ENCODE results near the gene HOXA11. TPM values are rescaled to one million over a fixed set of nuclear protein-coding genes. Genes with fewer than 3 reads are reported as not detected.

Gene HOXA11
- total RNA-seq, 1 donor from 2014 or later: not detected

DNA sequence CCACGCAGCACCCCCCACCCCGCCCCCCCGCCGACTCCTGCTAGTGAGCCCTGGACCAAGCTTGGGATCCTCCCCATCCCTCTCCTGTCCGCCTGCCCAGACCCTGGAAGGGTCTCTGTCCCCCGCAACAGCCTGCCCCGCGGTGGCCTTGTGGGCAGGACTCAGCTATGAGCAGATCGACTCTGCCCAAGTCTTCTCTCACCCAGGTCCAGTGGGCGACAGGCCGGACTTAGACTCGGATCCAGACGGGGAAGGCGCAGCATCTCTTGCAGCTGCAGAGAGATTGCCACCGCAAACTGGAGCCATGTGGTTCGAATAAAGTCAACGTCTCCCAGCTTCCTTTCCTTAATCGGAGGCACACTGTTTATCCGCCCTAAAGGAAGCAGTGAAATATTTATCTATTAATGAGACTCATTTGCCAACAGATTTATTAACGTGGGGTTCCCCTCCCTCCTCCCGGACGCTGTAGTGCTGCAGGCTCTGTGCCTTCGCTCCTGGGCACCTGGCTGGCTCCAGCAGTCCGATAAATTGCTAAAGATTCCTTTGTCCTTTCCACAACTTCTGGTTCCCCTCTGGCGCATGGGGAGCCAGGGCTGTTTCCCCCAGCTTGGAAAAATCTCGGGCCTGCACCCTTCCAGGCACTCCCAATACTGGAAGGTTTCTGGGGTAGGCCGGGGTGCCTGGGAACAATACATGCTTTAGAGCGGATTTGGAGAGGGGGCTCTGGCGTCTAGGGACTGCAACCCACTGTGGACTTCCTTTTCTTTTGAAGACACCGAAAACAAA, 27.9 kb downstream of the HOXA11 start:
- Mint-ChIP-seq H3K9me3 (no peaks in the 10 kb centered on the region), H3K27ac (peak overlapping the region; percentile 81), H3K27me3 (ENCODE audit: insufficient read depth) (peaks cover 80% of the 10 kb centered on the region), H3K36me3 (ENCODE audit: low read depth) (no peaks in the 10 kb centered on the region), H3K4me3 (no peak overlapping the region), H3K4me1 (ENCODE audit: low read depth) (peaks cover 17% of the 10 kb centered on the region)
- intact Hi-C loops (cut with micrococcal nuclease): loop anchor here (2.0 kb wide), 1 partner anchor 16 kb away; no protein-coding TSS in a partner anchor
- no peak for DNase-seq (ENCODE audit: low spot score)

- Mint-ChIP-seq H3K9me3 (no peaks in the 10 kb centered on the region), H3K27ac (peak within 1 kb of the TSS; percentile 81), H3K27me3 (ENCODE audit: insufficient read depth) (peaks cover 80% of the 10 kb centered on the region), H3K36me3 (ENCODE audit: low read depth) (no peaks in the 10 kb centered on the region), H3K4me1 (ENCODE audit: low read depth) (peaks cover 20% of the 10 kb centered on the region), H3K4me3 (peak within 1 kb of the TSS; percentile 54)
- intact Hi-C loops (cut with micrococcal nuclease): loop anchor here (2.0 kb wide), 1 partner anchor 16 kb away; no protein-coding TSS in a partner anchor
- DNase-seq (ENCODE audit: low spot score): no peak
Measured at GRCh38 chr7:27156508-27156898, 28.5 kb downstream of the HOXA11 start, which contains the start of gene HOXA7. TSS of gene HOXA7 (minus strand) at chr7:27156675. CDS start at chr7:27156545, 130 bp downstream.

- Mint-ChIP-seq H3K9me3 (no peaks in the 10 kb centered on the region), H3K27me3 (ENCODE audit: insufficient read depth) (peaks cover 81% of the 10 kb centered on the region), H3K4me3 (no peak overlapping the region), H3K27ac (no peak overlapping the region), H3K36me3 (ENCODE audit: low read depth) (no peaks in the 10 kb centered on the region), H3K4me1 (ENCODE audit: low read depth) (peaks cover 26% of the 10 kb centered on the region)
- no peak for DNase-seq (ENCODE audit: low spot score)
- intact Hi-C loops (cut with micrococcal nuclease): loop anchor here (2.0 kb wide), 1 partner anchor 17 kb away; no protein-coding TSS in a partner anchor
Measured at GRCh38 chr7:27155816-27156507, 29.1 kb downstream of the HOXA11 start.

DNA sequence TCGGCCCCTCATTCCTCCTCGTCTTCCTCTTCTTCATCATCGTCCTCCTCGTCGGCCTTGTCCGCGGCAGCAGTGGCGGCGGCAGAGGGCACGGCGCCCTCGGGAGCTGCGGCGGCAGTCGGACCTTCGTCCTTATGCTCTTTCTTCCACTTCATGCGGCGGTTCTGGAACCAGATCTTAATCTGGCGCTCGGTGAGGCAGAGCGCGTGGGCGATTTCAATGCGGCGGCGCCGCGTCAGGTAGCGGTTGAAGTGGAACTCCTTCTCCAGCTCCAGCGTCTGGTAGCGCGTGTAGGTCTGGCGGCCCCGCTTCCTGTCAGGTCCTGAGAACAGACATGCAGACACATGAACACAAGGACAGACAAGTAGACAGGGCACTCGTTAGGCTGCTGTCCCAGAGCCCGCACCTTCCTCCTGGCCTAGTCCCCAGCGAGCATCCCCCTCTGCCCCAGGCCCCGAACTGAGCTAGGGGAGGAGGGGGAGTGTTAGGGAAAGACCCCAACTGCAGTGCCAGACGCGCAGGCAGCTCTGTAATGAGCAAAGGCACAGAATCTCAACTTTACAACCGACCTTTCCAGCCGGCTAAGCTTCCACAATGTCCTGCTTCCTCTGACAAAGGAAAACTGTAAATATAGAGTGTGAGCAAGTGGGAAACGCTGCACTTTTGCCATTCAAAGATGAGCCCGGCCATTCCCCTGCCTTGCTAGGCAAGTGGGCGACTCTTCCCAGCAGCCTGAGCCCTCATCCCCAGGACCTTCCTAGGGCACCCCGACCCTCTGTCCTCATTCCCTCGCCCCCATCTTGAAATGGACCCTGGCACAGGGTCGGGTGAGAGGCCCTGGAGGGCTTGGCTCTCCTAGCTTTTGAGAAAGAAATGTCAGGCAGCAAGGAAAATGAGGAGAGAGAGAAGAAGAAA, 29.9 kb downstream of the HOXA11 start:
- peak overlapping the region; percentile 68 for H3K27ac Mint-ChIP-seq

GRCh38 chr7:27154369-27154768, 30.7 kb downstream of the HOXA11 start:
- DNase-seq (ENCODE audit: low spot score): no peak
- H3K4me3 Mint-ChIP-seq: no peak overlapping the region
- no peaks in the 10 kb centered on the region for H3K9me3 Mint-ChIP-seq
- intact Hi-C loops (cut with micrococcal nuclease): loop anchor here (5.0 kb wide), 1 partner anchor 57 kb away; the partner anchor contains the start of gene HOXA1
- H3K27ac Mint-ChIP-seq: no peak overlapping the region
- peaks cover 85% of the 10 kb centered on the region for H3K27me3 Mint-ChIP-seq (ENCODE audit: insufficient read depth)
- no peaks in the 10 kb centered on the region for H3K36me3 Mint-ChIP-seq (ENCODE audit: low read depth)
- H3K4me1 Mint-ChIP-seq (ENCODE audit: low read depth): peaks cover 18% of the 10 kb centered on the region

More for the DNA sequence above, 29.9 kb downstream of the HOXA11 start:
- Mint-ChIP-seq H3K27me3 (ENCODE audit: insufficient read depth) (peaks cover 84% of the 10 kb centered on the region), H3K4me1 (ENCODE audit: low read depth) (peaks cover 25% of the 10 kb centered on the region), H3K4me3 (peak overlapping the region; percentile 54), H3K9me3 (no peaks in the 10 kb centered on the region), H3K36me3 (ENCODE audit: low read depth) (no peaks in the 10 kb centered on the region)
- no peak for DNase-seq (ENCODE audit: low spot score)
- intact Hi-C loops (cut with micrococcal nuclease): loop anchor here (5.0 kb wide), 1 partner anchor 58 kb away; the partner anchor contains the start of gene HOXA1

DNA sequence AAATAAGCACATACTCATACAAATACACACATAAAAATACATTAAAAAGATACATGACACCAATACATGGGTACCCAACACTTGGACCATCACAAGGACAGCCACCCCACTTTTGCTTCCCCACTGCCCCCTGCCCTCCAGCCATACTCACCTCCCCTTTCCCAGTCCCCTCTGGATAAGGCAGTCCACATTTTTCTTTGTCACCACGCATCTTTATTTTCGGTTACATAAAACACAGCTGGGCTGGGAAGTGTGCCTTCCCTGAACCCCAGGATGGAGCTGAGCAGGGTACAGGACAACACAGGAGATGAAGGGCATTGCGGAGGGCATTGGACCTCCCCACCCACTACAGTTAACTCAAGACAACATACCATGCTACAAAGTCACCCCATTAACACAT, 31.5 kb downstream of the HOXA11 start:
- no peak for DNase-seq (ENCODE audit: low spot score)
- Mint-ChIP-seq H3K4me1 (ENCODE audit: low read depth) (peaks cover 18% of the 10 kb centered on the region), H3K27me3 (ENCODE audit: insufficient read depth) (peaks cover 85% of the 10 kb centered on the region), H3K4me3 (no peak overlapping the region), H3K9me3 (no peaks in the 10 kb centered on the region), H3K27ac (no peak overlapping the region), H3K36me3 (ENCODE audit: low read depth) (no peaks in the 10 kb centered on the region)
- intact Hi-C loops (cut with micrococcal nuclease): loop anchor here (1.0 to 5.0 kb wide), 2 partner anchors 8 to 56 kb away; partner anchors contain the start of gene HOXA1

- no peak for DNase-seq (ENCODE audit: low spot score)
- H3K4me3 Mint-ChIP-seq: no peak overlapping the region
- H3K27ac Mint-ChIP-seq: no peak overlapping the region
- peaks cover 86% of the 10 kb centered on the region for H3K27me3 Mint-ChIP-seq (ENCODE audit: insufficient read depth)
- H3K36me3 Mint-ChIP-seq (ENCODE audit: low read depth): no peaks in the 10 kb centered on the region
- no peaks in the 10 kb centered on the region for H3K9me3 Mint-ChIP-seq
- intact Hi-C loops (cut with micrococcal nuclease): loop anchor here (1.0 to 5.0 kb wide), 3 partner anchors 8 to 56 kb away; partner anchors contain the start of genes HOXA1 and HOXA11
- peaks cover 18% of the 10 kb centered on the region for H3K4me1 Mint-ChIP-seq (ENCODE audit: low read depth)
Measured at GRCh38 chr7:27152816-27153442, 32.1 kb downstream of the HOXA11 start.

DNA sequence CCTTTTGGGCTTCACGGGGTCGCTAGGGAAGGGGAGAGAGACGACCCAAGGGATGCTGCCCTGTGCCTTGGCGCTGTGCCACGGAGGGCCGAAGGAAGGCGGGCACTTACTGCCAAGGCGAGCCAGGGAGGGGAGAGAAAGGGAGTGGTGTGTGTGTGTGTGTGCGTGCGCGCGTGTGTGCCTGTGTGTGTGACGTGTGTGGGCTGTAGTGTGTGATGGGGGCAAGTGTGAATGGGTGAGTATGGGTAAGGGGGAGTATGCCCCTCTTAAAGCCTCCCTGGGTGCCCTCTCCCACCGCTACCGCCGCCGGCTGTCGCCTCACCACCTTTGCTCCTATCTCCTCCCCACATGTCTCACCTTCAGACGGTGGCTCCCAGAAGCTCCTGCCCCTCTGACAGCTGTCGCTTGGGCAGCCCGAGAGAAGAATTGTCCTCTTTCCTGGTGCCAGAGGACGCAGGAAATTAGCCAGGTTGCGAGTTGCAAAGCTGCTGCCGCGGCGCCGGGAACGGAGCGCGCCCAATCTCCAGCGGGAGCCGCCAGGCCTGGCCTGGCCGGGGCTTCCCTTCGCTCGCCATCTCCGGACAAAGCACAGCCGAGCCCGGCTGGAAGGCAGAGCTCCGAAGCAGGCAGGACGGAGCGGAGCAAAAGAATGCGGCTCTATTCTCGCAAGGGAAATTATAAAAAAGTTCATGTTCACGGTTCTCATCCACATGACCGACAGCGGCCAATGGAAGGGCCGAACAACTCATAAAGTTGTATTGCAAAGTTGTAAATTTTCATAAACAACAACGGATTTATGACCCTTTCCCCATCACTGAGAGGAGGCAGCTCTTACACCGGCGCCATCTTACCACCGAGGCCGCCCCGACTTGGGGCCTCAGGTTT, 32.9 kb downstream of the HOXA11 start, which contains the start of gene HOXA3:
HOXA3 (minus strand) TSS at position 653 of the 885 bp plus-strand sequence. CDS start 41,943 bp downstream, outside the sequence.
- H3K27ac Mint-ChIP-seq: peak within 1 kb of the TSS; percentile 12
- intact Hi-C loops (cut with micrococcal nuclease): loop anchor here (1.0 to 5.0 kb wide), 3 partner anchors 17 to 55 kb away; partner anchors contain the start of genes HOXA1 and HOXA11
- H3K9me3 Mint-ChIP-seq: no peaks in the 10 kb centered on the region
- peaks cover 82% of the 10 kb centered on the region for H3K27me3 Mint-ChIP-seq (ENCODE audit: insufficient read depth)
- H3K4me1 Mint-ChIP-seq (ENCODE audit: low read depth): peaks cover 18% of the 10 kb centered on the region
- peaks cover 1% of the 10 kb centered on the region for H3K36me3 Mint-ChIP-seq (ENCODE audit: low read depth)
- no peak for DNase-seq (ENCODE audit: low spot score)
- peak within 1 kb of the TSS; percentile 57 for H3K4me3 Mint-ChIP-seq

- no peaks in the 10 kb centered on the region for H3K9me3 Mint-ChIP-seq
- H3K27ac Mint-ChIP-seq: peak overlapping the region; percentile 12
Measured at GRCh38 chr7:27151341-27151930, 33.6 kb downstream of the HOXA11 start.

GRCh38 chr7:27150568-27151340, 34.3 kb downstream of the HOXA11 start:
- Mint-ChIP-seq H3K4me1 (ENCODE audit: low read depth) (peaks cover 18% of the 10 kb centered on the region), H3K9me3 (no peaks in the 10 kb centered on the region), H3K4me3 (peak overlapping the region; percentile 57), H3K36me3 (ENCODE audit: low read depth) (peaks cover 3% of the 10 kb centered on the region), H3K27ac (peak overlapping the region; percentile 7), H3K27me3 (ENCODE audit: insufficient read depth) (peaks cover 88% of the 10 kb centered on the region)
- DNase-seq (ENCODE audit: low spot score): peak; percentile 46
- intact Hi-C loops (cut with micrococcal nuclease): loop anchor here (2.0 to 5.0 kb wide), 2 partner anchors 16 to 53 kb away; partner anchors contain the start of gene HOXA1

More at GRCh38 chr7:27151341-27151930, 33.6 kb downstream of the HOXA11 start:
- H3K27me3 Mint-ChIP-seq (ENCODE audit: insufficient read depth): peaks cover 84% of the 10 kb centered on the region
- peak overlapping the region; percentile 57 for H3K4me3 Mint-ChIP-seq
- intact Hi-C loops (cut with micrococcal nuclease): loop anchor here (2.0 to 5.0 kb wide), 2 partner anchors 17 to 54 kb away; partner anchors contain the start of gene HOXA1
- H3K4me1 Mint-ChIP-seq (ENCODE audit: low read depth): peaks cover 18% of the 10 kb centered on the region
- DNase-seq (ENCODE audit: low spot score): no peak
- peaks cover 3% of the 10 kb centered on the region for H3K36me3 Mint-ChIP-seq (ENCODE audit: low read depth)

Measured in activated T-helper 1 cell treated with anti-CD3 and anti-CD28 coated beads, Interleukin-12 subunit alpha, Interleukin-12 subunit beta, Interleukin-2, Interleukin-4 antibody, amounts not matched to agents 30 ng/mL and 10 ng/mL and 1 ng/mL, durations not matched to agents 14 hours and 24 hours and 36 hours (primary cell).